HL-60 (cell line): Measurements from ENCODE around the gene SCN1B.

Experiments used
- DNase-seq, 2 experiments: peaks; one replicate each; pipeline ENCODE4 v3.0.0-alpha.2; 2010 to 2020; ENCODE audit warnings: low read depth in 1 of 2, low spot score in 1 of 2
- H3K27ac ChIP-seq: fragments of 250-450 bp; sonication (Bioruptor Pico); replicated peaks from 2 replicates; pipeline ENCODE4 v1.5.1; 2020; ENCODE audit warnings: mild to moderate bottlenecking, moderate library complexity
- H3K27me3 ChIP-seq: fragments of 250-450 bp; sonication (Bioruptor Pico); 2 replicates; pipeline ENCODE4 v1.5.1; 2021; ENCODE audit warnings: mild to moderate bottlenecking, moderate library complexity; ENCODE audit not compliant: insufficient read depth, poor library complexity, severe bottlenecking
- H3K4me3 ChIP-seq: replicated peaks from 2 replicates; pipeline ENCODE4 v1.5.1; 2011; ENCODE audit warnings: mild to moderate bottlenecking, control low read depth, low read length; ENCODE audit not compliant: insufficient read depth
- GABPA ChIP-seq: IDR thresholded peaks from 2 replicates; pipeline ENCODE4 v1.6.1; 2012; ENCODE audit warnings: low read depth
- POLR2AphosphoS5 ChIP-seq: IDR thresholded peaks from 2 replicates; pipeline ENCODE4 v1.6.1; 2012; ENCODE audit warnings: low read depth
- SPI1 ChIP-seq: IDR thresholded peaks from 2 replicates; pipeline ENCODE4 v1.6.1; 2012; ENCODE audit warnings: low read depth, mild to moderate bottlenecking, borderline replicate concordance
- TF ChIP-seq, protein P1 (sequence below): IDR thresholded peaks from 2 replicates; pipeline ENCODE4 v1.6.1; 2012; ENCODE audit warnings: low read depth; ENCODE audit not compliant: insufficient replicate concordance
- TF ChIP-seq, protein P2 (sequence below): IDR thresholded peaks from one replicate; pipeline ENCODE4 v1.5.1; 2011; ENCODE audit warnings: low read length, control low read depth, inconsistent platforms; ENCODE audit not compliant: insufficient read depth

Gene SCN1B

DNA sequence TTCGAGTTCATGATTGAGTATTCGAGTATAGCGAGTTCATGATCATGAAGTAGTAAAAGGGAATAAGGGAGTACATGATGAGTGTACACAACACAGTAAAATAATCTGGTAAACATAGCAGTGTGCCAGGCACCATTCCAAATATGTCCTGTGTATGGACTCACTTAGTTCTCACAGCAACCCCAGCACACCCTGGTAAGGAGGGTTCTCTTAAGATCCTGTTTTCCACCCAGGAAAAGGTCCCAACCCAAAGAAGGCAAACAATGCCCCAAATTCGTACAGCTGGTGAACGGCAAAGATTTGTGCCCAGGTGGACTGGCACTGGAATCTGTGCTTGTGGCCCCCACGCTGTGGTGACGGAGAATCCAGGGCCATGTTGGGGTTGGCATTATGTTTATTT is 32.7 kb downstream of the SCN1B start:
- no peak overlapping the region for H3K4me3 ChIP-seq
- no peak for DNase-seq
- no peaks in the 10 kb centered on the region for H3K27me3 ChIP-seq
- no peak overlapping the region for H3K27ac ChIP-seq
- TF ChIP-seq POLR2AphosphoS5, result no peak
- no peak for TF ChIP-seq SPI1
- TF ChIP-seq, protein P1, sequence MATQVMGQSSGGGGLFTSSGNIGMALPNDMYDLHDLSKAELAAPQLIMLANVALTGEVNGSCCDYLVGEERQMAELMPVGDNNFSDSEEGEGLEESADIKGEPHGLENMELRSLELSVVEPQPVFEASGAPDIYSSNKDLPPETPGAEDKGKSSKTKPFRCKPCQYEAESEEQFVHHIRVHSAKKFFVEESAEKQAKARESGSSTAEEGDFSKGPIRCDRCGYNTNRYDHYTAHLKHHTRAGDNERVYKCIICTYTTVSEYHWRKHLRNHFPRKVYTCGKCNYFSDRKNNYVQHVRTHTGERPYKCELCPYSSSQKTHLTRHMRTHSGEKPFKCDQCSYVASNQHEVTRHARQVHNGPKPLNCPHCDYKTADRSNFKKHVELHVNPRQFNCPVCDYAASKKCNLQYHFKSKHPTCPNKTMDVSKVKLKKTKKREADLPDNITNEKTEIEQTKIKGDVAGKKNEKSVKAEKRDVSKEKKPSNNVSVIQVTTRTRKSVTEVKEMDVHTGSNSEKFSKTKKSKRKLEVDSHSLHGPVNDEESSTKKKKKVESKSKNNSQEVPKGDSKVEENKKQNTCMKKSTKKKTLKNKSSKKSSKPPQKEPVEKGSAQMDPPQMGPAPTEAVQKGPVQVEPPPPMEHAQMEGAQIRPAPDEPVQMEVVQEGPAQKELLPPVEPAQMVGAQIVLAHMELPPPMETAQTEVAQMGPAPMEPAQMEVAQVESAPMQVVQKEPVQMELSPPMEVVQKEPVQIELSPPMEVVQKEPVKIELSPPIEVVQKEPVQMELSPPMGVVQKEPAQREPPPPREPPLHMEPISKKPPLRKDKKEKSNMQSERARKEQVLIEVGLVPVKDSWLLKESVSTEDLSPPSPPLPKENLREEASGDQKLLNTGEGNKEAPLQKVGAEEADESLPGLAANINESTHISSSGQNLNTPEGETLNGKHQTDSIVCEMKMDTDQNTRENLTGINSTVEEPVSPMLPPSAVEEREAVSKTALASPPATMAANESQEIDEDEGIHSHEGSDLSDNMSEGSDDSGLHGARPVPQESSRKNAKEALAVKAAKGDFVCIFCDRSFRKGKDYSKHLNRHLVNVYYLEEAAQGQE, result no peak

DNA sequence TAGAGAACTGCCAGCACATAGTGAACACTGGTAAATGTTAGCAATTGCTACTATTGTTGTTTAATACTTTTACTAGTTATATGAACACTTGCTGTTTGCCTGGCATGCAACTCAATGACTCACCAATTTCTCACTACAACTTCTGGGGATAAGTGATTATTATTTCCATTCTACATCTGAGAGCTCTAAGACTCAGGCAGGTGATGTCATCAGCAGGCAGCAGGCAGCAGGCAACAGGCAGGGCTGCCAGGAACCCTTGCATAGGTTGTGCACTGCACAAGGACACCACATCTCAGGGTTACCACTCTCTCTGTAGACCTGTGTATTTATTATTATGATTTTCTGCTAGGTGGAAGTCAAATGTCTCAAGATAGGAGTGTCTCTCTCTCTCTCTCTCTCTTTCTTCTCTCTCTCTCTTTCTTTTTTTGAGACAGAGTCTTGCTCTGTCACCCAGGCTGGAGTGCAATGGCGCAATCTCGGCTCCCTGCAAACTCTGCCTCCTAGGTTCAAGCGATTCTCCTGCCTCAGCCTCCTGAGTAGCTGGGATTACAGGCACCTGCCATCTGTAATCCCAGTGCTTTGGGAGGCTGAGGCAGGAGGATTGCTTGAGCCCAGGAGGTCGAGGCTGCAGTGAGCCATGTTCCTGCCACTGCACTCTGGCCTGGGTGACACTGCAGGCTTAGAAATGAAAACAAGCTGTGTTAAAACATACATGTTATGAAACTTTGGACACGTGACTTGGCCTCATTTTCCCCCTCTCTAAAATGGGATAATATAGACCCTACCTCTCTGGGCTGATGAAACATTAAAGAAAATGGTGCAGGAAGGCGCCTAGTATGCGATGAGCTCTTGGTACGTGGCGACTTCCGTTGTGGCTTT is 33.9 kb downstream of the SCN1B start:
- no peaks in the 10 kb centered on the region for H3K27me3 ChIP-seq
- no peak for DNase-seq

DNA sequence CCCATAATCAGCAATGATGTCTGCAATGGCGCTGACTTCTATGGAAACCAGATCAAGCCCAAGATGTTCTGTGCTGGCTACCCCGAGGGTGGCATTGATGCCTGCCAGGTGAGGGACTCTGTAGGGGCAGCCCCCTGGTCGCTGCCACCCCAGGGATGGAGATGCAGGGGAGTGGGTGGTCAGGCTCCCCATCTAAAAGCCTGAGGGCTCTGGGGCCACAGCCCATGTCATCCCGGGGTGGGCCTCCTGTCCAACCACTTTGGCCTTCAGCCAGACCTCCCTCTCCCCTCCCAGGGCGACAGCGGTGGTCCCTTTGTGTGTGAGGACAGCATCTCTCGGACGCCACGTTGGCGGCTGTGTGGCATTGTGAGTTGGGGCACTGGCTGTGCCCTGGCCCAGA is 35.3 kb downstream of the SCN1B start:
- no peak overlapping the region for H3K27ac ChIP-seq
- TF ChIP-seq, protein P1, result no peak
- TF ChIP-seq GABPA, result no peak
- TF ChIP-seq SPI1, result no peak
- TF ChIP-seq, protein P2, sequence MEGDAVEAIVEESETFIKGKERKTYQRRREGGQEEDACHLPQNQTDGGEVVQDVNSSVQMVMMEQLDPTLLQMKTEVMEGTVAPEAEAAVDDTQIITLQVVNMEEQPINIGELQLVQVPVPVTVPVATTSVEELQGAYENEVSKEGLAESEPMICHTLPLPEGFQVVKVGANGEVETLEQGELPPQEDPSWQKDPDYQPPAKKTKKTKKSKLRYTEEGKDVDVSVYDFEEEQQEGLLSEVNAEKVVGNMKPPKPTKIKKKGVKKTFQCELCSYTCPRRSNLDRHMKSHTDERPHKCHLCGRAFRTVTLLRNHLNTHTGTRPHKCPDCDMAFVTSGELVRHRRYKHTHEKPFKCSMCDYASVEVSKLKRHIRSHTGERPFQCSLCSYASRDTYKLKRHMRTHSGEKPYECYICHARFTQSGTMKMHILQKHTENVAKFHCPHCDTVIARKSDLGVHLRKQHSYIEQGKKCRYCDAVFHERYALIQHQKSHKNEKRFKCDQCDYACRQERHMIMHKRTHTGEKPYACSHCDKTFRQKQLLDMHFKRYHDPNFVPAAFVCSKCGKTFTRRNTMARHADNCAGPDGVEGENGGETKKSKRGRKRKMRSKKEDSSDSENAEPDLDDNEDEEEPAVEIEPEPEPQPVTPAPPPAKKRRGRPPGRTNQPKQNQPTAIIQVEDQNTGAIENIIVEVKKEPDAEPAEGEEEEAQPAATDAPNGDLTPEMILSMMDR, result no peak
- TF ChIP-seq POLR2AphosphoS5, result no peak
- H3K27me3 ChIP-seq, result no peaks in the 10 kb centered on the region
- no peak overlapping the region for H3K4me3 ChIP-seq
- no peak for DNase-seq

More for the DNA sequence above, 33.9 kb downstream of the SCN1B start:
- H3K27ac ChIP-seq, result no peak overlapping the region
- H3K4me3 ChIP-seq, result no peak overlapping the region
- TF ChIP-seq POLR2AphosphoS5, result no peak

DNA sequence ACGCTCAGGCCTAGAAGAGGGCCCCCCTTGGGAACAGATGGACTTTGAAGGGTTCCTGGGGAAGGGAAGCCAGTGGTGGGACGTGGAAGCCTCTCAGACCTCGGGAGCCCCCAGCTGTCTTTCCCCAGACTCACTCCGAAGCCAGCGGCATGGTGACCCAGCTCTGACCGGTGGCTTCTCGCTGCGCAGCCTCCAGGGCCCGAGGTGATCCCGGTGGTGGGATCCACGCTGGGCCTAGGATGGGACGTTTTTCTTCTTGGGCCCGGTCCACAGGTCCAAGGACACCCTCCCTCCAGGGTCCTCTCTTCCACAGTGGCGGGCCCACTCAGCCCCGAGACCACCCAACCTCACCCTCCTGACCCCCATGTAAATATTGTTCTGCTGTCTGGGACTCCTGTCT is 35.9 kb downstream of the SCN1B start:
- Histone ChIP-seq H3K27ac (no peak overlapping the region), H3K4me3 (no peak overlapping the region), H3K27me3 (no peaks in the 10 kb centered on the region)
- no peak for TF ChIP-seq GABPA
- TF ChIP-seq, protein P1, result no peak
- DNase-seq, result no peak
